IMR-90 (cell line): Measurements from ENCODE around the gene PLD1. TPM values are rescaled to one million over a fixed set of nuclear protein-coding genes. Genes with fewer than 3 reads are reported as not detected.

Source experiments
- ATAC-seq: fragments of 200-7000 bp; cut with Tn5 transposase; 2 replicates; pipeline ENCODE4 v1.9.1; 2020; ENCODE audit warnings: low read depth, mild to moderate bottlenecking, moderate library complexity
- BruUV-seq: library from RNA; stranded (reverse); fragments of 400-500 nt; replicated peaks from 2 replicates; lab custom pipeline; 2021; lab: Mats Ljungman, UMichigan
- CTCF ChIA-PET: fragments of 300-600 bp; formaldehyde crosslinking; extraction: SDS; loops from one replicate; lab custom pipeline; 2021; ENCODE audit warnings: antibody characterized with exemption; lab: Yijun Ruan, JAX
- POLR2A ChIA-PET: fragments of 300-600 bp; sonication (Branson Sonifier 250); formaldehyde crosslinking; loops from one replicate; lab custom pipeline; 2022; ENCODE audit warnings: antibody characterized with exemption; ENCODE audit not compliant: unreplicated experiment; lab: Charles Lee
- DNase-seq: peaks from one replicate; pipeline ENCODE4 v3.0.0; 2013
- H2AFZ ChIP-seq: replicated peaks from 2 replicates; pipeline ENCODE3; 2013; ENCODE audit warnings: low read length, mild to moderate bottlenecking; ENCODE audit not compliant: poor library complexity
- H2AK5ac ChIP-seq: 2 replicates; pipeline ENCODE4 v1.6.1; 2013; ENCODE audit warnings: low read depth, low read length, inconsistent platforms
- H2AK9ac ChIP-seq: replicated peaks from 2 replicates; pipeline ENCODE3; 2013; ENCODE audit warnings: mild to moderate bottlenecking, low read depth, low read length, moderate library complexity; ENCODE audit not compliant: poor library complexity
- H2BK120ac ChIP-seq: 2 replicates; pipeline ENCODE4 v1.6.1; 2013; ENCODE audit warnings: low read depth, low read length, inconsistent platforms
- H2BK15ac ChIP-seq: 3 replicates; pipeline ENCODE4 v1.6.1; 2013; ENCODE audit warnings: low read depth, low read length, inconsistent platforms
- H2BK20ac ChIP-seq: 2 replicates; pipeline ENCODE4 v1.6.1; 2013; ENCODE audit warnings: low read depth, mild to moderate bottlenecking, inconsistent platforms, low read length, moderate library complexity
- H2BK5ac ChIP-seq: 2 replicates; pipeline ENCODE4 v1.6.1; 2013; ENCODE audit warnings: mild to moderate bottlenecking, low read depth, low read length, inconsistent platforms; ENCODE audit not compliant: poor library complexity, severe bottlenecking
- H3K14ac ChIP-seq: replicated peaks from 2 replicates; pipeline ENCODE4 v1.6.1; 2013; ENCODE audit warnings: low read depth, low read length, inconsistent platforms
- H3K18ac ChIP-seq: 2 replicates; pipeline ENCODE4 v1.6.1; 2013; ENCODE audit warnings: low read depth, low read length, control low read depth
- H3K23ac ChIP-seq: 2 replicates; pipeline ENCODE4 v1.6.1; 2013; ENCODE audit warnings: low read depth, low read length, inconsistent platforms
- H3K27ac ChIP-seq: 2 replicates; pipeline ENCODE4 v1.5.1; 2013; ENCODE audit warnings: mild to moderate bottlenecking, control low read depth, low read length; ENCODE audit not compliant: insufficient read depth
- H3K27me3 ChIP-seq: 2 replicates; pipeline ENCODE4 v1.6.1; 2013; ENCODE audit warnings: low read length; ENCODE audit not compliant: control insufficient read depth, insufficient read depth
- H3K36me3 ChIP-seq: 2 replicates; pipeline ENCODE4 v1.6.1; 2013; ENCODE audit warnings: low read length, mixed read lengths; ENCODE audit not compliant: control insufficient read depth, insufficient read depth
- H3K4ac ChIP-seq: 2 replicates; pipeline ENCODE4 v1.6.1; 2013; ENCODE audit warnings: low read depth, low read length, inconsistent platforms
- H3K4me1 ChIP-seq: 2 replicates; pipeline ENCODE4 v1.6.1; 2013; ENCODE audit warnings: low read length, mixed read lengths; ENCODE audit not compliant: control insufficient read depth, insufficient read depth
- H3K4me2 ChIP-seq: 2 replicates; pipeline ENCODE4 v1.6.1; 2013; ENCODE audit warnings: low read depth, mild to moderate bottlenecking, control low read depth, low read length, moderate library complexity
- H3K4me3 ChIP-seq: 2 replicates; pipeline ENCODE4 v1.5.1; 2013; ENCODE audit warnings: low read depth, mild to moderate bottlenecking, control low read depth, low read length, moderate library complexity; ENCODE audit not compliant: insufficient read depth
- H3K56ac ChIP-seq: 2 replicates; pipeline ENCODE4 v1.6.1; 2013; ENCODE audit warnings: low read length, inconsistent platforms; ENCODE audit not compliant: insufficient read depth; ENCODE audit errors: extremely low read depth
- H3K79me1 ChIP-seq, 2 experiments: 2 replicates each; pipeline ENCODE4 v1.6.1; 2013; ENCODE audit warnings: low read length in 2 of 2, inconsistent platforms in 1 of 2, low read depth in 1 of 2
- H3K9ac ChIP-seq: 2 replicates; pipeline ENCODE4 v1.6.1; 2013; ENCODE audit warnings: low read depth, low read length, control low read depth
- H3K9me1 ChIP-seq: 2 replicates; pipeline ENCODE4 v1.6.1; 2013; ENCODE audit warnings: low read length, inconsistent platforms; ENCODE audit not compliant: insufficient read depth
- H3K9me3 ChIP-seq: 2 replicates; pipeline ENCODE4 v1.6.1; 2013; ENCODE audit warnings: low read length; ENCODE audit not compliant: control insufficient read depth, insufficient read depth
- H4K20me1 ChIP-seq: 2 replicates; pipeline ENCODE4 v1.6.1; 2013; ENCODE audit warnings: low read length, inconsistent platforms; ENCODE audit not compliant: insufficient read depth
- H4K5ac ChIP-seq: 2 replicates; pipeline ENCODE4 v1.6.1; 2013; ENCODE audit warnings: mild to moderate bottlenecking, low read depth, low read length, control low read depth
- H4K8ac ChIP-seq, 2 experiments: 2 replicates each; pipeline ENCODE4 v1.6.1; 2013; ENCODE audit warnings: low read depth in 2 of 2, low read length in 2 of 2, control low read depth in 1 of 2, inconsistent platforms in 1 of 2
- H4K91ac ChIP-seq: 2 replicates; pipeline ENCODE4 v1.6.1; 2013; ENCODE audit warnings: low read depth, low read length, inconsistent platforms; ENCODE audit not compliant: insufficient read depth
- CEBPB ChIP-seq: IDR thresholded peaks from 2 replicates; pipeline ENCODE4 v1.6.1; 2012; ENCODE audit warnings: low read depth, low read length, improper control_type of control experiment
- NFE2L2 ChIP-seq: fragments of 150-350 bp; IDR thresholded peaks from 2 replicates; pipeline ENCODE4 v1.6.1; 2016; ENCODE audit warnings: low read depth, mild to moderate bottlenecking, low read length
- SMC3 ChIP-seq: fragments of 150-350 bp; IDR thresholded peaks from 2 replicates; pipeline ENCODE4 v1.6.1; 2016; ENCODE audit warnings: low read depth, mild to moderate bottlenecking, antibody characterized with exemption, low read length, moderate library complexity
- WGBS, 2 experiments: methylation state at CpG; one replicate each; pipeline versions ENCODE4 v1.1.5 to v1.1.7; 2013; ENCODE audit warnings: missing lambda C conversion rate in 2 of 2; ENCODE audit not compliant: insufficient read length in 1 of 2; ENCODE audit errors: extremely low coverage in 2 of 2; 5-methylcytosine and 5-hydroxymethylcytosine counted together
- dilution Hi-C: fragments of 300-500 bp; cut with HindIII; formaldehyde crosslinking; loops from one replicate; pipeline ENCODE4 v1.14.3; 2018; ENCODE audit warnings: low sequenced_read_pairs; ENCODE audit not compliant: unreplicated experiment
- in situ Hi-C: fragments of 300-500 bp; cut with MboI; formaldehyde crosslinking; loops from 3 replicates; pipeline ENCODE4 v1.14.3; 2019; ENCODE audit warnings: low sequenced_read_pairs, inconsistent platforms, mixed read lengths
- intact Hi-C: fragments of 100-400 bp; cut with micrococcal nuclease; formaldehyde crosslinking; loops from 2 replicates; pipeline ENCODE4 v1.10.0; 2022
- polyA plus RNA-seq, 3 experiments: library from polyadenylated mRNA; depleted of rRNA; stranded (reverse); fragments of >200 nt; gene quantifications; 2 replicates each; pipeline ENCODE4 v1.2.3, GENCODE V29; 2012; ENCODE audit warnings: low replicate concordance in 1 of 3
- total RNA-seq: library from RNA; depleted of rRNA; stranded (reverse); fragments of >200 nt; gene quantifications from 2 replicates; pipeline ENCODE4 v1.2.3, GENCODE V29; 2012

Gene PLD1
- total and polyA plus RNA-seq, 2 of the 4 experiments (the other 2 are of a cell fraction), result 3.3 to 9.7 TPM

DNA sequence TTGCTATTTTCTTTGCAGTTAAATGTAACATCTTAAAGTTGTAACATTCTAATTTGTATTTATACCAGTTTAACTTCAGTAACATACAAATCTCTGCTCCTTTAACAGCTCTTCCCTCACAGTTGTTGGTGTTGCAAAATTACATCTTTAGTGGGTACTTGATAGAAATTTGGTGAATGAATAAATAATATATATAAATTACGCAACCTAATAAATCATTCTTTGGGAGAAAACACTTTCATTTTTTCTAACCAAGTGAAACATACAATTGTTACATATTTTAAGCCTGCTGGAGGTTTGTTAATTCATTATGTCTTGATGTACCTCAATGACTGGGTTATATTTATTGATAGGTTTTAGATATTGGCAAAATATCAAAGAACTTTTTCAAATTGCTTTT, 118.8 kb downstream of the PLD1 start:
- Histone ChIP-seq H4K8ac (no peak overlapping the region), H3K23ac (no peak overlapping the region), H3K4me1 (peaks cover 1% of the 10 kb centered on the region; the same call in 1 of the 2 replicates), H4K5ac (no peak overlapping the region), H2AK9ac (no peak overlapping the region), H3K9ac (no peak overlapping the region), H3K56ac (no peak overlapping the region), H3K4ac (no peak overlapping the region), H2BK15ac (no peak overlapping the region), H2BK5ac (no peak overlapping the region), H4K91ac (no peak overlapping the region), H2BK20ac (no peak overlapping the region), H2AFZ (no peak overlapping the region), H3K9me3 (no peaks in the 10 kb centered on the region), H3K36me3 (0 out of 2 replicates have a peak, but pooled peaks cover 3% of the 10 kb centered on the region), H2AK5ac (no peak overlapping the region), H3K4me3 (no peak overlapping the region), H3K27me3 (no peaks in the 10 kb centered on the region), H3K27ac (no peak overlapping the region), H3K14ac (no peak overlapping the region), H3K9me1 (no peaks in the 10 kb centered on the region), H3K4me2 (no peak overlapping the region), H4K20me1 (no peaks in the 10 kb centered on the region), H2BK120ac (no peak overlapping the region), H3K18ac (no peak overlapping the region), H3K79me1 (no peaks in the 10 kb centered on the region)
- dilution Hi-C loops, result no loop called here
- no CpG with 5 or more reads among the region's 1 CpG for WGBS, 2 experiments
- intact Hi-C loops, result no loop called here
- TF ChIP-seq SMC3 (no peak), NFE2L2 (no peak), CEBPB (peak; percentile 24; the same call in 1 of the 2 replicates)
- DNase-seq, result no peak
- CTCF ChIA-PET, result no interaction called here
- in situ Hi-C loops, result no loop called here
- no peak for ATAC-seq
- no TSS peak for BruUV-seq
- POLR2A ChIA-PET, result no interaction called here
